Stimulated activated CD8-positive, alpha-beta memory T cell treated with anti-CD3 and anti-CD28 coated beads, Interleukin-7, amount 100 ng/mL, for 24 hours (primary cell): ENCODE results near the gene SPTLC1.
"Not testable (repeated sequence)": the region's sequence is repeated elsewhere in the genome, so short reads cannot be mapped to it uniquely, and the experiment has no call there.

ENCODE experiments used
- DNase-seq: peaks from one replicate; pipeline ENCODE4 v3.0.0-alpha.2; 2020; ENCODE audit warnings: low read depth

SPTLC1 gene

DNA sequence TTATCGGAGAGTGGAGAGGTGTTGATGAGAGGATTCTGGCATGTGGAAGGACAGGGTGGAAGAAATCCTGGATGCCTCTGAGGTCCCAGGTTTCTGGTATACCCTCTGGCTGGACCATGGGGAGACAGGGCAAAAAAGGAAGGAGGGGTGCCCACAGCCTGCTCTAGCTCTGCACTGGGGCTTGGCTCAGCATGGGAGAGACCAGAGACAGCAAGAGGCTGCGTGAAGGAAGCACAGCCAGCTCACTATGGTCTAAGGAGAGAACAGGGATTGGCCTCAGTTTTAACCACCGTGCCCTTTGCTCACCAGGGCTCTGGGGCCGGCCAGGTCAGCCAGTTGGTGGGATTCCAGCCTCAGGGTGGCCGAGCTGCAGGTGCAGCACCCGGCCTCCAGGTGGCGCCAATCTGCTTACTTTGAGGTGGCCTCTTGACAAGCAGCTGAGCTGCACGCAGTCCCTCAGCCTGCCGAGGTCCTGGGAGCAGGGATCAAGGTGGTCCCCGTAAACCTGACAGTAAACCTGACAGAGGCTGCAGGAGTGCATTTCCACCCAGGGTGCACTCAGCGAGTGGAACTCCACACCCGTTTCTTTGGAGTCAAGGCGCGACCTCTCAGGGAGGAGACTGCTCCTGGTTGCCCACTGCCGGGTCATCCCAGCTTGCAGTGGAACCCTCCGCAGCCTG, 25.0 kb upstream of the SPTLC1 start:
- DNase-seq, result peak; percentile 33

DNA sequence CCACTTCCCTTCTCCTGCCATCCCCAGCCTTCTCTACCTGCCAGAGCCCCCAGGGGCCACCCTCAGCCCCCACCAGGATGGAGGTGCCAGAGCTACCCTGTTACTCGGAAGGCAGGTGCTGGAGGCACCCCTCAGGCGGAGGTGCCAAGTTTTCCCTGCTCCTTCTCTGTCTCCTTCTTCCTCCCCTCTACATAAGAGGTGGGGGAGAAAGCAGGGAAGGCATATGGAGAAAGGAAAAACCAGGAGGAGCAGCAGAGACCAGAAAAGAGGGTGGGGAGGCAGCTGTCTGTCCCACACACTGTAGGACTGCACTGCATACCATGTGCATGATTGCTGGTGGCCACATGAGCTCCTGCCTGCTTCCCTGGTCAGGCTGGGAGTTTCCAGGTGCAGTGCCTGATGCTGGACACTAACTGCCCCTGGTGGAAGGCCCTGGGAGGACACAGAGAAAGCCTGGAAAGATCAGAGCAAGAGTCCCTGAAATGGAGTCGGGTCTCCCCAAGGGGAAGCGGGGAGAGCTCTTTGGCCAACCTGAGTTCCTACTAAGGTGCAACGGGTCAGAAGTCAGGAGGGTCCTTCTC, 23.8 kb upstream of the SPTLC1 start:
- not testable (repeated sequence) for DNase-seq

DNA sequence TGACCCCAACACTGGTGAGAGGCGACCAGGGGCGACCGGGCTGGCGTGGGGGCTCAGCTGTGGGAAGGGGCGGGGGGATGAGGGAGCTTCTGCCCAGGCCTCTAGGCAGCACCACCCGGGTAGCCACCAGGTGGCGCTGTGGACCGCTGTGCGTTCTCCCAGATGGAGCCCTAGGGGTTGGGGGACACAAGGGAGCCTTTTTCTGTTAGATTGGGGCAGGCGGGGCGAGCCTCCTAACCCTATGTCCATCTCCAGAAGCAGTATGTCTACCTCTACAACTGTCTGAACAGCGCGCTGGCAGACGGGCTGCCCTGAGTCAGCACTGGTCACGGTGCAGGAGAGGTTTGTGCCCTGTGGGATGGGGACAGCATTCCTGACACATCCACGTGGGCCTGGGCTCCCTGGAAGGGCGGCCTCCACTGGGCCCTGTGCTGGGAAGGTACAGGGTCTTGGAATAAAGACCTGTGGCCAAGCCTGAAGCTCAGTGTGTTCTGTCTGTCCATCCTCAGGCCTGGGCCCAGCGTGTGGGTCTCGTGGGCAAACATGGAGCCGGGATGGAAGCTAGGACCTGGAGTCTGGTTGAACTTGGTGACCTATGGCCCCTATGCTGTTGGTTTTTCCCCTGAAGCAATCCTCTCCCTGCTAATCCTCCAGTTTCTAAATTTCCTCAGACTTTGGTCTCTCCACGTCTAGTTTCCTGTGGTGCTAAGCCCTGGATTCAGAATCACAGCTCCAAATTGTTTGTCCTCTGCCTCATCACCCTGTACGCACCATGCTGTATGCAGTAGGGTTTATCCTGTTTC, 23.1 kb upstream of the SPTLC1 start:
- peak; percentile 69 for DNase-seq

DNA sequence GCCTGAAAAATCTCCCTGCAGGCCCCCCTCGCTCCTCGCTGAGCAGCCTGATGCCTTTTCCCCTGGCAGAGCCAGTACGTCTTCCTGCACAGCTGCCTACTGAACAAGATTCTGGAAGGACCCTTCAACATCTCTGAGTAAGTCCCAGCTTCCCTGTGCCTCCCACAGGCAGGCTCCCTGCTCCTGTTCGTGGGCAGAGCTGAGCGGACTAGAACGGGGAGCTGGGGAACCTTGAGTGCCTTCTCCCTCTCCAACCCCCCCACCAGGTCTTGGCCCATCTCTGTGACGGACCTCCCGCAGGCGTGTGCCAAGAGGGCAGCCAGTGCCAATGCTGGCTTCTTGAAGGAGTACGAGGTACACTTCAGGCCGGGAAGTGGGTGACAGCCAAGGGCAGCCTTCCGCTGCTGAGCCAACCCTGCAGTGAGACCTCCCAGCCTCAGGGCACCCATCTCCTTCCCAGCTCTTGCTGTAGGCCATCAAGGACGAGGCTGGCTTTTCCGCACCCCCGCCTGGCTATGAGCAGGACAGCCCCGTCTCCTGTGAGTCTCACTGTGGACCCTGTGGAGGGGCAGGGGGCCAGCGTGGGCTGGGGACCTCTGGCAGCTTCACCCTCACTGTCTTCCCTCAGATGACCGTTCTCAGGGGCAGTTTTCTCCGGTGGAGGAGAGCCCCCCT, 21.1 kb upstream of the SPTLC1 start:
- no peak for DNase-seq

- DNase-seq, result no peak
Measured at GRCh38 chr9:92135576-92135975, 20.4 kb upstream of the SPTLC1 start.

- peak; percentile 59 for DNase-seq
Measured at GRCh38 chr9:92133949-92134604, 18.9 kb upstream of the SPTLC1 start.

- DNase-seq, result not testable (repeated sequence)
Measured at GRCh38 chr9:92132913-92133312, 17.7 kb upstream of the SPTLC1 start.

DNA sequence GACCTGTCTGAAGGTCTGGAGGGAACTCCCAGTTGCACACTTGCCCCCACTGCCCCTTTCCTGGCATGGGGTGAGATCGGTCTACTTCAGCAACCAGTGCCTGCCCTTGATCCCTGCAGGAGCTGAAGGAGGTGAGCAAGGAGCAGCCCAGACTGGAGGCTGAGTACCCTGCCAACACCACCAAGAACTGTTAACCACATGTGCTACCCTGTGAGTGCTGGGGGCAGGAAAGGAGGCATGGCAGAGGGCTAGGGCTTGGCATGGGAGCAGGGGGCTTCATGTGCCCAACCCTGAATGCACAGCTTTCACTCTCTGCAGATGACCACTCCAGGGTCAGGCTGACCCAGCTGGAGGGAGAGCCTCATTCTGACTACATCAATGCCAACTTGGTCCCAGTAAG, 17.3 kb upstream of the SPTLC1 start:
- no peak for DNase-seq

GRCh38 chr9:92122800-92123199, 7.6 kb upstream of the SPTLC1 start:
- DNase-seq, result no peak

DNA sequence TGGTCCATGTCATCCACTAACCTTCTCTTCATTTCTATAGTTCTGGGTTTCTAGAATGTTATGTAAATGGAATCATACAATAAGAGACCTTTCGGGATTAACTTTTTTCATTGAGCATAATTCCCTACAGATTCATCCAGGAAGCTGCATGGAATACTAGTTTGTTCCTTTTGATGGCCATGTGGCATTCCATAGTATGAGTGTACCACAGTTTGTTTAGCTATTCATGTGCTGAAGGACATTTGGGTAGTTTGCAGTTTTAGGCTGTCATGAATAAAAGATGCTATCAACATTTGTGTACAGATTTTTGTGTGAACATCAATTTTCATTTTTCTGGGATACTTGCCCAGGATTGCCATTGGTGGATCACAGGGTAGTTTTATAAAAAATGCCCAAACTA, 6.8 kb upstream of the SPTLC1 start:
- DNase-seq, result no peak

GRCh38 chr9:92121265-92121664, 6.1 kb upstream of the SPTLC1 start:
- DNase-seq, result no peak

- DNase-seq, result no peak
Measured at GRCh38 chr9:92120138-92120537, 4.9 kb upstream of the SPTLC1 start.

DNA sequence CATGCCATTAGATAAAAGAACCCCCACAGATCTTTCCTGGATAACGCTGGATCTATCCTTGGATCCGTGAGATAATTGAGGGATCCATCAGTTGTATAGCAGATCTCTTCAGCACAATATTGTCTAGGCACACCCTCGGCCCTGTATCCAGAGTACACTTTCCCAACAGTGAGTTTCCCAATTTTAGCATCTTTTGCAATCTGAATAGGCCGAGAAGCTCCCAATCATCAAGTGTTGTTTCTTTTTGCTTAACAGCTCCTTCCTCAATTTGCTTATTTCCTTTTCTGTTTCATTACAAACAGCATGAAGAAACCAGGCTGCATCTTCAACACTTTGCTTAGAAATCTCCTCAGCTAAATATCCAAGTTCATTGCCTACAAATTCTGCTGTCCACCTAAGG, 4.4 kb upstream of the SPTLC1 start:
- no peak for DNase-seq

GRCh38 chr9:92108122-92108521, 7.1 kb downstream of the SPTLC1 start:
- DNase-seq, result no peak

DNA sequence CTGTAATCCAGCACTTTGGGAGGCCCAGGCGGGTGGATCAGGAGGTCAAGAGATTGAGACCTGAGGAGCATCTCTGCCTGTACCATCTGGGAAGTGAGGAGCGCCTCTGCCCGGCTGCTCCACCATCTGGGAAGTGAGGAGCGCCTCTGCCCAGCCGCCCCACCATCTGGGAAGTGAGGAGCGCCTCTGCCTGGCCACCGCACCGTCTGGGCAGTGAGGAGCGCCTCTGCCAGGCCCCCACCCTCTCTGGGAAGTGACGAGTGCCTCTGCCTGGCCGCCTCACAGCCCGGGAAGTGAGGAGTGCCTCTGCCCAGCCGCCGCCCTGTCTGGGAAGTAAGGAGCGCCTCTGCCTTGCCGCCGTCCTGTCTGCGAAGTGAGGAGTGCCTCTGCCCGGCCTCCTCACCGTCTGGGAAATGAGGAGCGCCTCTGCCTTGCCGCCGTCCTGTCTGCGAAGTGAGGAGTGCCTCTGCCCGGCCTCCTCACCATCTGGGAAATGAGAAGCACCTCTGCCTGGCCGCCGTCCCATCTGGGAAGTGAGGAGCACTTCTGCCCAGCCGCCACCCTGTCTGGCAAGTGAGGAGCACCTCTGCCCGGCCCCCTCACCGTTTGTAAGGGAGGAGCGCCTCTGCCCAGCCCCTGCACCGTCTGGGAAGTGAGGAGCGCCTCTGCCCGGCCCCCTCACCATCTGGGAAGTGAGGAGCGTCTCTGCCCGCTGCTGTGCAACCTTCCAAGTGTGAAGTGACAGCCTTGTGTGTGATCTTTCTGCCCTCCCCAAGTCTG, 9.6 kb downstream of the SPTLC1 start:
- not testable (repeated sequence) for DNase-seq

DNA sequence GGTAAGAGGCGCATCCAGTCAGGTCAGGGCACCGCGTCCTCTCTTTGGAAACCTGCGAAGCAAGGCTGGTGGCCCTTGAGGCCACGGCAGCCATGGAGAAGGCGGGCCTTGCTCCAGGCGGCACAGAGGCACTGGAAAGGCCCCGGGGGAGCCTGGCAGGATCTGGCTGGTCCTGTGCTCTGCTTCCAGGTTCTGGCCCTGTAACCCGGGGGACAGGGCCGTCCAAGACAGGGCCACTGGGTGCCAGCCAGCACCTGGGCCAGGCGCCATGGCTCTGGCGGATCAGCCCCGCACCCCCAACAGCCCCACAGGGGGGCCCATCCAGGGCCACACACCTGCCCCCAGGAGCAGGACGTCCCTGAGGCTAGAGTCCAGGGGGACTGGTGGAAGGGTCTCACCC, 11.6 kb downstream of the SPTLC1 start:
- not testable (repeated sequence) for DNase-seq

GRCh38 chr9:92100237-92100911, 14.8 kb downstream of the SPTLC1 start:
- no peak for DNase-seq

DNA sequence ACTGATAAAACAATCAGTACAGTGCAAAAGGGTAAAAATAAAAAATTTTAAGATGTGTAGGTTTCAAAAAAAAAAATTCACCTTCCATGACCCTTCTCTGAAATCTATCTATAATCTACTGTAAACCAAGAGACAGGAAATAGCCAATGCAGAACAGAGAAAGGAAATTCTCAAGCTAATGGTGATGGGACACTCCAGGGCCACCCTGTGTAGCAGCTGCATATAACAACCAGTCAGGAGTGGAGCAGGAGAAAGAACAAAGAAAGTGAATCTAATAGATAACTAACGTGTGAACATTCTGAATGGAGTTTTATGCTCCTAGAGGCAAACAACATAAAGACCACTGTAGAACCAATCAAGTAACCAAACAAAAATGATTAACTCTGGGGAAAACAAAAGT, 16.6 kb downstream of the SPTLC1 start:
- no peak for DNase-seq

- DNase-seq, result peak; percentile 2
Measured at GRCh38 chr9:92097997-92098482, 17.2 kb downstream of the SPTLC1 start.

- DNase-seq, result no peak
Measured at GRCh38 chr9:92095236-92095635, 20.0 kb downstream of the SPTLC1 start.

DNA sequence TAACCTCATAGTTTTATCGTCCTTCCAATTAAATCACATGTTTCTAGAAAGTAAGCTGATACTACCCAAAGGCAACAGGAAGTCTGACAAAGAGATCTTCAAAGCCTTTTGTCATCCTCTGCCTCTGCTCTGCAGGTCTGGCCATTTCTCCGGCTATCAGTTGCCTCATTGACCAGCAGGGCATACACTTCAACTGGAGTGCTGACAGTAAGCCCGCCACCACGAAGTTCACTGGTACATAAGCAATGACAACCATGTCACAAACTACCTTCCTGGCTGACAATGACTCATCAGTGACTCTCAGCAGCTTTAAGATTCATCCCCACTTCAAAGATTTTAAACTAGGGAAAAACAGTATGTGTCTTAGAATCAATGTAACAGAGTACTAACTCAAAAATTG, 20.6 kb downstream of the SPTLC1 start:
- DNase-seq, result no peak
